ENCODE data around the gene UBR1.

Gene UBR1

GRCh38 chr15:42920519-42921341 is 185.1 kb downstream of the UBR1 start, which contains the start of gene TTBK2:
Gene TTBK2, minus strand, starts transcription at chr15:42920778. Its CDS starts 42,161 bp downstream, at chr15:42878617.
- peak; percentile 94 for DNase-seq (ENCODE audit: low read depth, low spot score)

GRCh38 chr15:42919799-42920518 is 185.9 kb downstream of the UBR1 start:
- Histone ChIP-seq H3K4me3 (peak overlapping the region; percentile 95), H3K27ac (0 out of 2 replicates have a peak overlapping the region, but pooled peaks have one; percentile 28), H3K9ac (ENCODE audit: insufficient read length) (peak overlapping the region; percentile 68), H3K9me3 (ENCODE audit: low read depth, low read length) (no peaks in the 10 kb centered on the region), H3K36me3 (ENCODE audit: insufficient read depth, low read length) (no peaks in the 10 kb centered on the region)
- no peak for TF ChIP-seq EZH2 (IDR thresholded peaks at IDR 0.05)
- no peak for TF ChIP-seq POLR2AphosphoS5 (IDR thresholded peaks at IDR 0.05; ENCODE audit: borderline replicate concordance, low read depth, low read length)
- no peak for TF ChIP-seq FOXP2 (optimal IDR thresholded peaks at IDR 0.05; ENCODE audit: control extremely low read depth, extremely low read length, insufficient read depth)
- DNase-seq (ENCODE audit: low read depth, low spot score) = no peak

More at GRCh38 chr15:42920519-42921341, 185.1 kb downstream of the UBR1 start, which contains the start of gene TTBK2:
- Histone ChIP-seq H3K9me3 (ENCODE audit: low read depth, low read length) (no peaks in the 10 kb centered on the region), H3K36me3 (ENCODE audit: insufficient read depth, low read length) (no peaks in the 10 kb centered on the region), H3K9ac (ENCODE audit: insufficient read length) (peak within 1 kb of the TSS; percentile 68), H3K27ac (0 out of 2 replicates have a peak within 1 kb of the TSS, but pooled peaks have one; percentile 28), H3K4me3 (peak within 1 kb of the TSS; percentile 95)
- no peak for TF ChIP-seq FOXP2 (optimal IDR thresholded peaks at IDR 0.05; ENCODE audit: control extremely low read depth, extremely low read length, insufficient read depth)
- TF ChIP-seq POLR2AphosphoS5 (IDR thresholded peaks at IDR 0.05; ENCODE audit: borderline replicate concordance, low read depth, low read length) = peak; percentile 52; the same call in 1 of the 2 replicates
- TF ChIP-seq EZH2 (IDR thresholded peaks at IDR 0.05) = no peak

- Histone ChIP-seq H3K9ac (ENCODE audit: insufficient read length) (peak overlapping the region; percentile 68), H3K4me3 (peak overlapping the region; percentile 95), H3K9me3 (ENCODE audit: low read depth, low read length) (no peaks in the 10 kb centered on the region), H3K27ac (no peak overlapping the region), H3K36me3 (ENCODE audit: insufficient read depth, low read length) (no peaks in the 10 kb centered on the region)
- no peak for TF ChIP-seq FOXP2 (optimal IDR thresholded peaks at IDR 0.05; ENCODE audit: control extremely low read depth, extremely low read length, insufficient read depth)
- TF ChIP-seq EZH2 (IDR thresholded peaks at IDR 0.05) = no peak
- TF ChIP-seq POLR2AphosphoS5 (IDR thresholded peaks at IDR 0.05; ENCODE audit: borderline replicate concordance, low read depth, low read length) = no peak
- DNase-seq (ENCODE audit: low read depth, low spot score) = no peak
Observed at GRCh38 chr15:42919308-42919707, 186.5 kb downstream of the UBR1 start.

- no peak overlapping the region for H3K27ac ChIP-seq
- no peak overlapping the region for H3K4me3 ChIP-seq
- no peaks in the 10 kb centered on the region for H3K9me3 ChIP-seq (ENCODE audit: low read depth, low read length)
- H3K9ac ChIP-seq (ENCODE audit: insufficient read length) = no peak overlapping the region
- DNase-seq (ENCODE audit: low read depth, low spot score) = no peak
- H3K36me3 ChIP-seq (ENCODE audit: insufficient read depth, low read length) = no peaks in the 10 kb centered on the region
- TF ChIP-seq POLR2AphosphoS5 (IDR thresholded peaks at IDR 0.05; ENCODE audit: borderline replicate concordance, low read depth, low read length) (no peak), FOXP2 (optimal IDR thresholded peaks at IDR 0.05; ENCODE audit: control extremely low read depth, extremely low read length, insufficient read depth) (no peak), EZH2 (IDR thresholded peaks at IDR 0.05) (no peak)
Observed at GRCh38 chr15:42918047-42918446, 187.8 kb downstream of the UBR1 start.

GRCh38 chr15:42915654-42916315 is 190.1 kb downstream of the UBR1 start:
- no peak for DNase-seq (ENCODE audit: low read depth, low spot score)
- no peak overlapping the region for H3K9ac ChIP-seq (ENCODE audit: insufficient read length)
- no peaks in the 10 kb centered on the region for H3K36me3 ChIP-seq (ENCODE audit: insufficient read depth, low read length)
- TF ChIP-seq EZH2 (IDR thresholded peaks at IDR 0.05) (no peak), POLR2AphosphoS5 (IDR thresholded peaks at IDR 0.05; ENCODE audit: borderline replicate concordance, low read depth, low read length) (no peak), FOXP2 (optimal IDR thresholded peaks at IDR 0.05; ENCODE audit: control extremely low read depth, extremely low read length, insufficient read depth) (no peak)
- no peak overlapping the region for H3K4me3 ChIP-seq
- H3K27ac ChIP-seq = no peak overlapping the region
- H3K9me3 ChIP-seq (ENCODE audit: low read depth, low read length) = no peaks in the 10 kb centered on the region

GRCh38 chr15:42914728-42915497 is 190.9 kb downstream of the UBR1 start:
- Histone ChIP-seq H3K27ac (no peak overlapping the region), H3K9me3 (ENCODE audit: low read depth, low read length) (no peaks in the 10 kb centered on the region), H3K9ac (ENCODE audit: insufficient read length) (no peak overlapping the region), H3K4me3 (no peak overlapping the region), H3K36me3 (ENCODE audit: insufficient read depth, low read length) (no peaks in the 10 kb centered on the region)
- DNase-seq (ENCODE audit: low read depth, low spot score) = no peak
- no peak for TF ChIP-seq FOXP2 (optimal IDR thresholded peaks at IDR 0.05; ENCODE audit: control extremely low read depth, extremely low read length, insufficient read depth)
- TF ChIP-seq POLR2AphosphoS5 (IDR thresholded peaks at IDR 0.05; ENCODE audit: borderline replicate concordance, low read depth, low read length) = no peak
- no peak for TF ChIP-seq EZH2 (IDR thresholded peaks at IDR 0.05)

GRCh38 chr15:42911058-42911592 is 194.7 kb downstream of the UBR1 start:
- no peak overlapping the region for H3K4me3 ChIP-seq
- H3K9ac ChIP-seq (ENCODE audit: insufficient read length) = no peak overlapping the region
- no peaks in the 10 kb centered on the region for H3K9me3 ChIP-seq (ENCODE audit: low read depth, low read length)
- no peak overlapping the region for H3K27ac ChIP-seq
- no peak for TF ChIP-seq POLR2AphosphoS5 (IDR thresholded peaks at IDR 0.05; ENCODE audit: borderline replicate concordance, low read depth, low read length)
- TF ChIP-seq FOXP2 (optimal IDR thresholded peaks at IDR 0.05; ENCODE audit: control extremely low read depth, extremely low read length, insufficient read depth) = no peak
- TF ChIP-seq EZH2 (IDR thresholded peaks at IDR 0.05) = no peak
- DNase-seq (ENCODE audit: low read depth, low spot score) = no peak
- no peaks in the 10 kb centered on the region for H3K36me3 ChIP-seq (ENCODE audit: insufficient read depth, low read length)
